GM06990 (cell line): ENCODE results near the gene NUBP1.

Source experiments
- DNase-seq: peaks from one replicate; pipeline ENCODE4 v3.0.0-alpha.2; 2011; ENCODE audit not compliant: insufficient read length; ENCODE audit errors: extremely low read depth
- H3K27me3 ChIP-seq: replicated peaks from 2 replicates; pipeline ENCODE4 v1.6.0; 2011; ENCODE audit warnings: low read length; ENCODE audit not compliant: control insufficient read depth, insufficient read depth
- H3K36me3 ChIP-seq: 2 replicates; pipeline ENCODE4 v1.5.1; 2011; ENCODE audit warnings: low read length; ENCODE audit not compliant: control insufficient read depth, insufficient read depth
- H3K4me3 ChIP-seq: replicated peaks from 2 replicates; pipeline ENCODE4 v1.5.1; 2011; ENCODE audit warnings: low read depth, mild to moderate bottlenecking, control low read depth, low read length
- TF ChIP-seq, protein P1 (sequence below): IDR thresholded peaks from 2 replicates; pipeline ENCODE4 v1.5.1; 2011; ENCODE audit warnings: low read length, control low read depth, mild to moderate bottlenecking, inconsistent platforms; ENCODE audit not compliant: insufficient read depth, poor library complexity, severe bottlenecking

The NUBP1 gene

GRCh38 chr16:10806698-10807097 lies 63.1 kb downstream of the NUBP1 start:
- Histone ChIP-seq H3K4me3 (no peak overlapping the region), H3K27me3 (no peaks in the 10 kb centered on the region), H3K36me3 (no peaks in the 10 kb centered on the region)
- TF ChIP-seq, protein P1, sequence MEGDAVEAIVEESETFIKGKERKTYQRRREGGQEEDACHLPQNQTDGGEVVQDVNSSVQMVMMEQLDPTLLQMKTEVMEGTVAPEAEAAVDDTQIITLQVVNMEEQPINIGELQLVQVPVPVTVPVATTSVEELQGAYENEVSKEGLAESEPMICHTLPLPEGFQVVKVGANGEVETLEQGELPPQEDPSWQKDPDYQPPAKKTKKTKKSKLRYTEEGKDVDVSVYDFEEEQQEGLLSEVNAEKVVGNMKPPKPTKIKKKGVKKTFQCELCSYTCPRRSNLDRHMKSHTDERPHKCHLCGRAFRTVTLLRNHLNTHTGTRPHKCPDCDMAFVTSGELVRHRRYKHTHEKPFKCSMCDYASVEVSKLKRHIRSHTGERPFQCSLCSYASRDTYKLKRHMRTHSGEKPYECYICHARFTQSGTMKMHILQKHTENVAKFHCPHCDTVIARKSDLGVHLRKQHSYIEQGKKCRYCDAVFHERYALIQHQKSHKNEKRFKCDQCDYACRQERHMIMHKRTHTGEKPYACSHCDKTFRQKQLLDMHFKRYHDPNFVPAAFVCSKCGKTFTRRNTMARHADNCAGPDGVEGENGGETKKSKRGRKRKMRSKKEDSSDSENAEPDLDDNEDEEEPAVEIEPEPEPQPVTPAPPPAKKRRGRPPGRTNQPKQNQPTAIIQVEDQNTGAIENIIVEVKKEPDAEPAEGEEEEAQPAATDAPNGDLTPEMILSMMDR = no peak
- no peak for DNase-seq

- DNase-seq = no peak
- Histone ChIP-seq H3K36me3 (no peaks in the 10 kb centered on the region), H3K27me3 (no peaks in the 10 kb centered on the region), H3K4me3 (no peak overlapping the region)
- TF ChIP-seq, protein P1 = no peak
These were observed 64.6 kb downstream of the NUBP1 start for GRCh38 chr16:10808218-10808617.

GRCh38 chr16:10808850-10809249 lies 65.2 kb downstream of the NUBP1 start:
- Histone ChIP-seq H3K4me3 (no peak overlapping the region), H3K27me3 (no peaks in the 10 kb centered on the region), H3K36me3 (no peaks in the 10 kb centered on the region)
- TF ChIP-seq, protein P1 = no peak
- no peak for DNase-seq

DNA sequence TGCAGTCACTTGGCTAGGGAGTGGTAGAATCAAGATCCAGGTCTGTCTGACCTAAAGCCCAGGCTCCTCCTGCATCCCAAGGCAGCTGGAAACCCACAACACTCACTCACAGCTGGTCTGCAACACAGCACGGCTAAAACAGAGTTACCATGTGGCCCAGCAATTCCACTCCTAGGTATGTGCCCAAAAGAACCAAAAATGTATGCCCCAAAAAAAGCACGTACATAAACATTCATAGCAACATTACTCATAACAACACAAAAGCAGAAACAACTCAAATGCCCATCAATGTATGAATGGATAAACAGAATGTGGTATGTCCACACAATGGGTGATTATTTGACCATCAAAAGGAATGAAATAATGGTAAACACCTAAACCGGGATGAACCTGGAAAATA lies 66.1 kb downstream of the NUBP1 start:
- TF ChIP-seq, protein P1 = no peak
- H3K36me3 ChIP-seq = no peaks in the 10 kb centered on the region
- no peaks in the 10 kb centered on the region for H3K27me3 ChIP-seq
- no peak overlapping the region for H3K4me3 ChIP-seq
- no peak for DNase-seq

GRCh38 chr16:10812312-10813098 lies 68.9 kb downstream of the NUBP1 start:
- H3K4me3 ChIP-seq = no peak overlapping the region
- H3K36me3 ChIP-seq = no peaks in the 10 kb centered on the region
- TF ChIP-seq, protein P1 = peak; percentile 14
- H3K27me3 ChIP-seq = no peaks in the 10 kb centered on the region
- DNase-seq = peak; percentile 57
